A673 (cell line): ENCODE results near the gene GPS1. TPM values are rescaled to one million over a fixed set of nuclear protein-coding genes. Genes with fewer than 3 reads are reported as not detected.

Source experiments
- BruUV-seq: library from RNA; stranded (reverse); fragments of 400-500 nt; replicated peaks from 2 replicates; lab custom pipeline; 2021; lab: Mats Ljungman, UMichigan
- CTCF ChIA-PET: fragments of 300-600 bp; sonication (Branson Sonifier 250); formaldehyde crosslinking; loops from one replicate; lab custom pipeline; 2022; ENCODE audit warnings: antibody characterized with exemption; lab: Charles Lee
- POLR2A ChIA-PET: fragments of 300-600 bp; sonication (Branson Sonifier 250); formaldehyde crosslinking; loops from one replicate; lab custom pipeline; 2022; ENCODE audit warnings: antibody characterized with exemption; ENCODE audit not compliant: low non-redundant PET; lab: Charles Lee
- DNase-seq: peaks from one replicate; pipeline ENCODE4 v3.0.0-alpha.2; 2015; ENCODE audit warnings: low spot score
- H3K27ac ChIP-seq: fragments of 200-600 bp; sonication (generic); 2 replicates; pipeline ENCODE4 v1.5.1; 2016; ENCODE audit warnings: mixed run types, low read depth, mild to moderate bottlenecking, mixed read lengths, antibody characterized with exemption, low read length; ENCODE audit not compliant: poor library complexity, severe bottlenecking
- H3K27me3 ChIP-seq: fragments of 200-600 bp; sonication (generic); replicated peaks from 2 replicates; pipeline ENCODE4 v1.6.1; 2017; ENCODE audit warnings: mixed run types, low read depth, mild to moderate bottlenecking, mixed read lengths, antibody characterized with exemption, low read length; ENCODE audit not compliant: insufficient read depth, poor library complexity
- H3K36me3 ChIP-seq: fragments of 200-600 bp; sonication (generic); 2 replicates; pipeline ENCODE4 v1.6.1; 2016; ENCODE audit warnings: mixed run types, mild to moderate bottlenecking, mixed read lengths, antibody characterized with exemption, low read length; ENCODE audit not compliant: insufficient read depth, poor library complexity, severe bottlenecking
- H3K4me1 ChIP-seq: fragments of 200-600 bp; sonication (generic); 2 replicates; pipeline ENCODE4 v1.6.1; 2017; ENCODE audit warnings: mixed run types, mild to moderate bottlenecking, mixed read lengths, antibody characterized with exemption, low read length; ENCODE audit not compliant: insufficient read depth, poor library complexity, severe bottlenecking
- H3K4me3 ChIP-seq: fragments of 200-600 bp; sonication (generic); 2 replicates; pipeline ENCODE4 v1.5.1; 2016; ENCODE audit warnings: low read depth, mixed run types, mild to moderate bottlenecking, mixed read lengths, low read length; ENCODE audit not compliant: poor library complexity, severe bottlenecking
- H3K9me3 ChIP-seq: fragments of 200-600 bp; sonication (generic); 2 replicates; pipeline ENCODE4 v1.6.1; 2016; ENCODE audit warnings: mixed run types, low read depth, mild to moderate bottlenecking, mixed read lengths, antibody characterized with exemption, low read length; ENCODE audit not compliant: poor library complexity, severe bottlenecking
- CTCF ChIP-seq: fragments of 300-800, 200-600 bp; sonication (generic); conservative IDR thresholded peaks from 2 replicates; pipeline ENCODE4 v1.5.1; 2017; ENCODE audit warnings: low read depth, mild to moderate bottlenecking, antibody characterized with exemption, low read length, moderate library complexity, mixed read lengths
- EZH2 ChIP-seq: fragments of 200-600 bp; sonication (generic); IDR thresholded peaks from 2 replicates; pipeline ENCODE4 v1.6.1; 2017; ENCODE audit warnings: borderline replicate concordance, low read depth, mild to moderate bottlenecking, mixed read lengths, antibody characterized with exemption, low read length; ENCODE audit not compliant: poor library complexity, severe bottlenecking
- intact Hi-C: fragments of 100-400 bp; cut with micrococcal nuclease; formaldehyde crosslinking; loops from one replicate; pipeline ENCODE4 v1.10.0; 2022; ENCODE audit not compliant: unreplicated experiment
- total RNA-seq: library from RNA; stranded (reverse); gene quantifications from 2 replicates; pipeline ENCODE4 v1.2.3, GENCODE V29; 2021

Gene GPS1
- total RNA-seq, 1 experiment from 2014 or later: 162 TPM

DNA sequence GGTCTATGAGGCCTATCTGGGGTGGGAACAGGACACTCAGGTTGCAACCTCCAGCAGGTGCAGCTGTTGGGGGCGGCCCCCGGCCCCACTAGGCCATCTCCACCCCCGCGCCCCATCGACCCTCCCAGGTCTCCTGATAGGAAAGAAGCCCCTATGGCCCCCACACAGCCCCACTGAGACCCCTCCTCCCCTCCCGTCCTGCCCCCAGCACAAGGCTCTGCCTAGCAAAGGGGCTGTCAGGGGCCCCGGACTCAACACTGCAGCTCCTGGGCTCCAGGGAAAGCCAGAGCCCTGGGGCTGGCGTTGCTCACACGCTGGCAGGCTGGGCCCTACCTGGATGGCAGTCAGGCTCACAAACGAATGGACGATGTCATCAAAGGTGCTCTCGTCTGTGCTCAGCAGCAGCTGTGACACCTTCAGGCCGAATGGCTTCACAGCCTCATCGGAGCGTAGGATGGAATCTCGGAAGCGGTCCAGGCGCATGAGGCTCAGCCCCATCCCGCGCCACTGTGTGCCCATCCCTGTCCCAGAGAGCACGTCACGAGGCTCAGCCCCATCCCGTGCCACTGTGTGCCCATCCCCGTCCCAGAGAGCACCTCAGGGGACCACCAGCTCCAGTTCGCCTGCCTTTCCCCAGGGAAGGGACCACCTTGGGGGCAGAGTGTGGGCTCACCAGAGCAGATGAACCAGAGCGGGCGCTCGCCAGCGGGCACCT is 39.0 kb downstream of the GPS1 start:
- peaks cover 5% of the 10 kb centered on the region for H3K4me1 ChIP-seq
- no peaks in the 10 kb centered on the region for H3K9me3 ChIP-seq
- ChIA-PET POLR2A (no interaction called here), CTCF (no interaction called here)
- H3K27ac ChIP-seq: no peak overlapping the region
- peaks cover 96% of the 10 kb centered on the region for H3K36me3 ChIP-seq
- TF ChIP-seq CTCF (no peak), EZH2 (no peak)
- no peak for DNase-seq
- intact Hi-C loops: no loop called here
- no TSS peak for BruUV-seq
- H3K27me3 ChIP-seq: no peaks in the 10 kb centered on the region
- no peak overlapping the region for H3K4me3 ChIP-seq

GRCh38 chr17:82091264-82092066 is 39.8 kb downstream of the GPS1 start:
- Histone ChIP-seq H3K9me3 (no peaks in the 10 kb centered on the region), H3K4me1 (peaks cover 13% of the 10 kb centered on the region), H3K4me3 (no peak overlapping the region), H3K27me3 (no peaks in the 10 kb centered on the region), H3K36me3 (peaks cover 96% of the 10 kb centered on the region), H3K27ac (no peak overlapping the region)
- ChIA-PET CTCF (no interaction called here), POLR2A (no interaction called here)
- no peak for DNase-seq
- TF ChIP-seq CTCF: no peak
- no peak for TF ChIP-seq EZH2
- intact Hi-C loops: no loop called here
- no TSS peak for BruUV-seq

DNA sequence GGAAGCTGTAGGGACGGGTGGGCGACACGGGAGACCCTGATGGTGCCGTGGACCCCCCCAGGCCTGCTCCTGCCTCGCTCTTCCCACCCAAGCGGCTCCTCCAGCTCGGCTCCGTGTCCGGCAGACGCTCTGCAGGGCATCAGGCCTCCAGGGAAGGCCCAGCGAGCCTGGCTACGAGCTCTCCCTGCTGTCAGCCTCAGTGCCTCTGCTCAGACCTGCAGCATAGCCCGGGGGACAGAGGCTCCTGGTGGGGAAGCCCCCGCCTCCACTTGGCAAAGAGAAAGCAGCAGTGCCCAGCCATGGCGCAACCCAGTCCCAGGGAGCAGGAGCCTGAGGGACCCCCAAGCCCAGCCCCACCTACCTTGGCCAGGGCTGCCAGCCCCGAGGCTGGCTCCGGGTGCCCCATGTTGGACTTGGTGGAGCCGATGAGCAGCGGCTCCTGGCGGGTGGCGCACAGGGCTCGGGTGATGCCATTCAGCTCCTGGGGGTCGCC is 40.4 kb downstream of the GPS1 start:
- no peaks in the 10 kb centered on the region for H3K27me3 ChIP-seq
- ChIA-PET POLR2A (no interaction called here), CTCF (no interaction called here)
- intact Hi-C loops: no loop called here
- BruUV-seq: no TSS peak
- H3K9me3 ChIP-seq: no peaks in the 10 kb centered on the region
- peaks cover 13% of the 10 kb centered on the region for H3K4me1 ChIP-seq
- no peak overlapping the region for H3K27ac ChIP-seq
- no peak for TF ChIP-seq CTCF
- TF ChIP-seq EZH2: no peak
- peaks cover 96% of the 10 kb centered on the region for H3K36me3 ChIP-seq
- no peak overlapping the region for H3K4me3 ChIP-seq
- DNase-seq: no peak
